Measurements from ENCODE around the gene ITGB3. TPM values are rescaled to one million over a fixed set of nuclear protein-coding genes. Genes with fewer than 3 reads are reported as not detected.

Gene ITGB3
- total and polyA plus RNA-seq, 10 of the 15 experiments (the other 5 are each of a cell fraction or from before 2014, with no cell fraction given), result 0.69 to 22.8 (median 13.6) TPM

DNA sequence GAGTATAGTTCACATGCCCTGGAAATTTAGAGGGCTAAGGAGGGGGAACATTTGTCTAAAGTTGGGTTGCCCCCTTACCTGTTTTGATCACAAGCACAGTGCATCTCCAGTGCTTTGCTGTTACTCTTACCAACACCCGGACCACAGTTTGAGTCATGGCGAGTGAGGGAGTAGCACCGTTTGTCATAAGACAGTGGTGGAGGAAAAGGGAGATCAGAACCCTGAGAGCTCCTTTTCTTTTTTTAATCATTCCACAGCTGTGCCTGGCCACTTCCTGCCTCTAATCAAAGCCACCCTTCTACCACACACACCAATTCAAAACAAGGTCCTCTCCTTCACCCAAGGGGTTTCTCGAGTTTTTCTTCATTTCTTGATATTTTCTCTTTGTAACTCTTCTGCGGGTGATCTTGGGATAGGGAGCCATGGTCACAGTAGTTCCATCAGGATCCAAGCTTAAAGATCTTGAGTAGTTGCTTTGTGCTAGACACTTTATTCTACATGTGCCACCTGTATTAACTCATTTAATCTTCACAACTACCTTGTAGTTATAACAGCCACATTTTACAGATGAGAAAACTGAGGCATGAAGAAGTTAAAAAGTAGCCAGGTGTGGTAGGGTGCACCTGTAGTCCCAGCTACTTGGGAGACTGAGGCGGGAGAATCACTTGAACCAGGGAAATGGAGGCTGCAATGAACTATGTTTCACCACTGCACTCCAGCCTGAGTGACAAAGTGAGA lies 49.5 kb upstream of the ITGB3 start (continued):
- no peak for TF ChIP-seq ATF2 (IDR thresholded peaks at IDR 0.05; ENCODE audit: low read length)
- TF ChIP-seq HCFC1 (IDR thresholded peaks at IDR 0.05; ENCODE audit: low read length), result no peak
- TF ChIP-seq ASH2L (IDR thresholded peaks at IDR 0.05; ENCODE audit: borderline replicate concordance, low read depth), result no peak
- TF ChIP-seq ELK1 (IDR thresholded peaks at IDR 0.05; ENCODE audit: low read depth, low read length), result no peak
- TF ChIP-seq HDAC6 (IDR thresholded peaks at IDR 0.05; ENCODE audit: unreplicated experiment), result no peak
- TF ChIP-seq TAF1 (IDR thresholded peaks at IDR 0.05; ENCODE audit: borderline replicate concordance, low read depth, low read length), result no peak
- 0 out of 2 replicates have a peak, but pooled peaks have one; percentile 51 for TF ChIP-seq EED (IDR thresholded peaks at IDR 0.05; ENCODE audit: low read depth)
- TF ChIP-seq, protein P1, sequence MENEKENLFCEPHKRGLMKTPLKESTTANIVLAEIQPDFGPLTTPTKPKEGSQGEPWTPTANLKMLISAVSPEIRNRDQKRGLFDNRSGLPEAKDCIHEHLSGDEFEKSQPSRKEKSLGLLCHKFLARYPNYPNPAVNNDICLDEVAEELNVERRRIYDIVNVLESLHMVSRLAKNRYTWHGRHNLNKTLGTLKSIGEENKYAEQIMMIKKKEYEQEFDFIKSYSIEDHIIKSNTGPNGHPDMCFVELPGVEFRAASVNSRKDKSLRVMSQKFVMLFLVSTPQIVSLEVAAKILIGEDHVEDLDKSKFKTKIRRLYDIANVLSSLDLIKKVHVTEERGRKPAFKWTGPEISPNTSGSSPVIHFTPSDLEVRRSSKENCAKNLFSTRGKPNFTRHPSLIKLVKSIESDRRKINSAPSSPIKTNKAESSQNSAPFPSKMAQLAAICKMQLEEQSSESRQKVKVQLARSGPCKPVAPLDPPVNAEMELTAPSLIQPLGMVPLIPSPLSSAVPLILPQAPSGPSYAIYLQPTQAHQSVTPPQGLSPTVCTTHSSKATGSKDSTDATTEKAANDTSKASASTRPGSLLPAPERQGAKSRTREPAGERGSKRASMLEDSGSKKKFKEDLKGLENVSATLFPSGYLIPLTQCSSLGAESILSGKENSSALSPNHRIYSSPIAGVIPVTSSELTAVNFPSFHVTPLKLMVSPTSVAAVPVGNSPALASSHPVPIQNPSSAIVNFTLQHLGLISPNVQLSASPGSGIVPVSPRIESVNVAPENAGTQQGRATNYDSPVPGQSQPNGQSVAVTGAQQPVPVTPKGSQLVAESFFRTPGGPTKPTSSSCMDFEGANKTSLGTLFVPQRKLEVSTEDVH (IDR thresholded peaks at IDR 0.05; ENCODE audit: low read depth, partially characterized antibody), result no peak
- TF ChIP-seq RCOR1 (conservative IDR thresholded peaks at IDR 0.05; ENCODE audit: low read depth, low read length), result no peak
- TF ChIP-seq HSF1 (IDR thresholded peaks at IDR 0.05; ENCODE audit: low read depth, low read length), result no peak
- peak; percentile 67 for TF ChIP-seq RUNX3 (IDR thresholded peaks at IDR 0.05; ENCODE audit: low read length)
- no peak for TF ChIP-seq RELB (IDR thresholded peaks at IDR 0.05; ENCODE audit: low read depth)
- TF ChIP-seq, protein P2, sequence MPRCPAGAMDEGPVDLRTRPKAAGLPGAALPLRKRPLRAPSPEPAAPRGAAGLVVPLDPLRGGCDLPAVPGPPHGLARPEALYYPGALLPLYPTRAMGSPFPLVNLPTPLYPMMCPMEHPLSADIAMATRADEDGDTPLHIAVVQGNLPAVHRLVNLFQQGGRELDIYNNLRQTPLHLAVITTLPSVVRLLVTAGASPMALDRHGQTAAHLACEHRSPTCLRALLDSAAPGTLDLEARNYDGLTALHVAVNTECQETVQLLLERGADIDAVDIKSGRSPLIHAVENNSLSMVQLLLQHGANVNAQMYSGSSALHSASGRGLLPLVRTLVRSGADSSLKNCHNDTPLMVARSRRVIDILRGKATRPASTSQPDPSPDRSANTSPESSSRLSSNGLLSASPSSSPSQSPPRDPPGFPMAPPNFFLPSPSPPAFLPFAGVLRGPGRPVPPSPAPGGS (IDR thresholded peaks at IDR 0.05; ENCODE audit: borderline replicate concordance, insufficient read depth, low read depth, low read length, poor library complexity, severe bottlenecking), result peak; percentile 11
- peak; percentile 50 for TF ChIP-seq JUNB (IDR thresholded peaks at IDR 0.05)
- TF ChIP-seq SUPT20H (IDR thresholded peaks at IDR 0.05; ENCODE audit: borderline replicate concordance, control insufficient read depth, low read depth, low read length), result no peak
- no peak for TF ChIP-seq CTCF (IDR thresholded peaks at IDR 0.05 in 2 of 3, conservative IDR thresholded peaks at IDR 0.05 in 1 of 3; ENCODE audit: control insufficient read depth in 2 of 3, extremely low read depth in 1 of 3, insufficient read depth in 1 of 3, low read depth in 3 of 3, low read length in 3 of 3)
